Measurements from ENCODE around the gene AGPAT4. TPM values are rescaled to one million over a fixed set of nuclear protein-coding genes. Genes with fewer than 3 reads are reported as not detected.

Gene AGPAT4
- total and polyA plus RNA-seq, 2 of the 13 experiments (the other 11 are each of a cell fraction or from before 2014, with no cell fraction given), result 0.07 to 0.13 TPM

DNA sequence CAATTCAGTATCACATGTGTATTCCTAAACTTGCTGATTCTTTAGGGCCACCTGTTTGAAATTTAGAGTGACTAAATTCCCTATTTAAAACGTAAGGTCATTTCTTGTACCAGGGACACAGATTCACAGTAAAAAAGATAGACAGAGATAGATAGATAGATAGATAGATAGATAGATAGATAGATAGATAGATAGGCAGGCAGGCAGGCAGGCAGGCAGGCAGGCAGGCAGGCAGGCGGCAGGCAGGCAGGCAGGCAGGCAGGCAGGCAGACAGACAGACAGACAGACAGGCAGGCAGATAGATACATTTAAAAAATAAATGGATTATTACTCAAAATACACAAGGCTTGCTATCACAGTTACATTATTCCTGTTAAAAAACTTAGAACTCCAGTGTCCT, 54.2 kb downstream of the AGPAT4 start:
- intact Hi-C loops (cut with micrococcal nuclease; ENCODE audit: unreplicated experiment) (no loop called here), in situ Hi-C loops (cut with HindIII; ENCODE audit: extremely low pct_ligation_motif_present, low pct_unique_long_range_greater_than_20kb) (no loop called here)
- WGBS (ENCODE audit: low lambda C conversion rate), result 10% methylated on average over 2 of the region's 2 CpGs
- peaks cover 0 to 12% of the 10 kb centered on the region in 2 experiments; a peak in 1 of 5 replicates for H3K27me3 ChIP-seq (ENCODE audit: control insufficient read depth in 1 of 2, insufficient read depth in 2 of 2, low read length in 2 of 2)
- ChIA-PET CTCF (ENCODE audit: low intra/inter-chr PET ratio, low total read pairs) (no interaction called here), POLR2A (no interaction called here)
- H3K4me3 ChIP-seq (replicated peaks in 1 of 3; ENCODE audit: insufficient read depth in 1 of 3, low read depth in 2 of 3, low read length in 3 of 3), result no peak overlapping the region
- no peak overlapping the region for H2AFZ ChIP-seq (ENCODE audit: low read length)
- DNase-seq (ENCODE audit: low spot score), result no peak
- no peak overlapping the region for H3K27ac ChIP-seq (ENCODE audit: extremely low read length, insufficient read depth, low read length)
- peaks cover 6% of the 10 kb centered on the region; the same call in 1 of the 2 replicates for H3K9me3 ChIP-seq (ENCODE audit: low read length)
- H3K9ac ChIP-seq (ENCODE audit: insufficient read depth, low read depth, low read length), result no peak overlapping the region
- H3K36me3 ChIP-seq (replicated peaks in 1 of 2; ENCODE audit: control insufficient read depth in 1 of 2, insufficient read depth in 2 of 2, low read length in 2 of 2), result no peaks in the 10 kb centered on the region
- H3K4me2 ChIP-seq (ENCODE audit: low read depth, low read length), result no peak overlapping the region
- no peak for FAIRE-seq
- peaks cover 4% of the 10 kb centered on the region; the same call in 1 of the 2 replicates for H3K4me1 ChIP-seq (ENCODE audit: insufficient read depth, low read length)
- H3K79me2 ChIP-seq (ENCODE audit: insufficient read depth, low read length), result no peaks in the 10 kb centered on the region
- TF ChIP-seq ZFP41 (CRISPR knock-in tag; IDR thresholded peaks at IDR 0.05; ENCODE audit: borderline replicate concordance) (no peak), ZNF616 (CRISPR knock-in tag; IDR thresholded peaks at IDR 0.05; ENCODE audit: low read depth) (no peak), ZNF790 (CRISPR knock-in tag; IDR thresholded peaks at IDR 0.05; ENCODE audit: borderline replicate concordance) (no peak), ZNF530 (CRISPR knock-in tag; IDR thresholded peaks at IDR 0.05; ENCODE audit: low read depth) (no peak), DNMT3B (CRISPR knock-in tag; conservative IDR thresholded peaks at IDR 0.05) (no peak), SIX1 (CRISPR knock-in tag; IDR thresholded peaks at IDR 0.05; ENCODE audit: borderline replicate concordance) (no peak), JUNB (CRISPR knock-in tag; IDR thresholded peaks at IDR 0.05; ENCODE audit: borderline replicate concordance) (no peak), ZNF589 (CRISPR knock-in tag; conservative IDR thresholded peaks at IDR 0.05) (no peak), ISX (CRISPR knock-in tag; conservative IDR thresholded peaks at IDR 0.05) (no peak), ZNF230 (CRISPR knock-in tag; IDR thresholded peaks at IDR 0.05) (no peak)
- TF ChIP-seq, protein P1, sequence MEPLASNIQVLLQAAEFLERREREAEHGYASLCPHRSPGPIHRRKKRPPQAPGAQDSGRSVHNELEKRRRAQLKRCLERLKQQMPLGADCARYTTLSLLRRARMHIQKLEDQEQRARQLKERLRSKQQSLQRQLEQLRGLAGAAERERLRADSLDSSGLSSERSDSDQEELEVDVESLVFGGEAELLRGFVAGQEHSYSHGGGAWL (CRISPR knock-in tag; IDR thresholded peaks at IDR 0.05), result no peak
- TF ChIP-seq, protein P2, sequence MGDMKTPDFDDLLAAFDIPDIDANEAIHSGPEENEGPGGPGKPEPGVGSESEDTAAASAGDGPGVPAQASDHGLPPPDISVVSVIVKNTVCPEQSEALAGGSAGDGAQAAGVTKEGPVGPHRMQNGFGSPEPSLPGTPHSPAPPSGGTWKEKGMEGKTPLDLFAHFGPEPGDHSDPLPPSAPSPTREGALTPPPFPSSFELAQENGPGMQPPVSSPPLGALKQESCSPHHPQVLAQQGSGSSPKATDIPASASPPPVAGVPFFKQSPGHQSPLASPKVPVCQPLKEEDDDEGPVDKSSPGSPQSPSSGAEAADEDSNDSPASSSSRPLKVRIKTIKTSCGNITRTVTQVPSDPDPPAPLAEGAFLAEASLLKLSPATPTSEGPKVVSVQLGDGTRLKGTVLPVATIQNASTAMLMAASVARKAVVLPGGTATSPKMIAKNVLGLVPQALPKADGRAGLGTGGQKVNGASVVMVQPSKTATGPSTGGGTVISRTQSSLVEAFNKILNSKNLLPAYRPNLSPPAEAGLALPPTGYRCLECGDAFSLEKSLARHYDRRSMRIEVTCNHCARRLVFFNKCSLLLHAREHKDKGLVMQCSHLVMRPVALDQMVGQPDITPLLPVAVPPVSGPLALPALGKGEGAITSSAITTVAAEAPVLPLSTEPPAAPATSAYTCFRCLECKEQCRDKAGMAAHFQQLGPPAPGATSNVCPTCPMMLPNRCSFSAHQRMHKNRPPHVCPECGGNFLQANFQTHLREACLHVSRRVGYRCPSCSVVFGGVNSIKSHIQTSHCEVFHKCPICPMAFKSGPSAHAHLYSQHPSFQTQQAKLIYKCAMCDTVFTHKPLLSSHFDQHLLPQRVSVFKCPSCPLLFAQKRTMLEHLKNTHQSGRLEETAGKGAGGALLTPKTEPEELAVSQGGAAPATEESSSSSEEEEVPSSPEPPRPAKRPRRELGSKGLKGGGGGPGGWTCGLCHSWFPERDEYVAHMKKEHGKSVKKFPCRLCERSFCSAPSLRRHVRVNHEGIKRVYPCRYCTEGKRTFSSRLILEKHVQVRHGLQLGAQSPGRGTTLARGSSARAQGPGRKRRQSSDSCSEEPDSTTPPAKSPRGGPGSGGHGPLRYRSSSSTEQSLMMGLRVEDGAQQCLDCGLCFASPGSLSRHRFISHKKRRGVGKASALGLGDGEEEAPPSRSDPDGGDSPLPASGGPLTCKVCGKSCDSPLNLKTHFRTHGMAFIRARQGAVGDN (CRISPR knock-in tag; IDR thresholded peaks at IDR 0.05), result no peak
- TF ChIP-seq, protein P3, sequence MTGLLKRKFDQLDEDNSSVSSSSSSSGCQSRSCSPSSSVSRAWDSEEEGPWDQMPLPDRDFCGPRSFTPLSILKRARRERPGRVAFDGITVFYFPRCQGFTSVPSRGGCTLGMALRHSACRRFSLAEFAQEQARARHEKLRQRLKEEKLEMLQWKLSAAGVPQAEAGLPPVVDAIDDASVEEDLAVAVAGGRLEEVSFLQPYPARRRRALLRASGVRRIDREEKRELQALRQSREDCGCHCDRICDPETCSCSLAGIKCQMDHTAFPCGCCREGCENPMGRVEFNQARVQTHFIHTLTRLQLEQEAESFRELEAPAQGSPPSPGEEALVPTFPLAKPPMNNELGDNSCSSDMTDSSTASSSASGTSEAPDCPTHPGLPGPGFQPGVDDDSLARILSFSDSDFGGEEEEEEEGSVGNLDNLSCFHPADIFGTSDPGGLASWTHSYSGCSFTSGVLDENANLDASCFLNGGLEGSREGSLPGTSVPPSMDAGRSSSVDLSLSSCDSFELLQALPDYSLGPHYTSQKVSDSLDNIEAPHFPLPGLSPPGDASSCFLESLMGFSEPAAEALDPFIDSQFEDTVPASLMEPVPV (CRISPR knock-in tag; IDR thresholded peaks at IDR 0.05), result no peak
- TF ChIP-seq, protein P4, sequence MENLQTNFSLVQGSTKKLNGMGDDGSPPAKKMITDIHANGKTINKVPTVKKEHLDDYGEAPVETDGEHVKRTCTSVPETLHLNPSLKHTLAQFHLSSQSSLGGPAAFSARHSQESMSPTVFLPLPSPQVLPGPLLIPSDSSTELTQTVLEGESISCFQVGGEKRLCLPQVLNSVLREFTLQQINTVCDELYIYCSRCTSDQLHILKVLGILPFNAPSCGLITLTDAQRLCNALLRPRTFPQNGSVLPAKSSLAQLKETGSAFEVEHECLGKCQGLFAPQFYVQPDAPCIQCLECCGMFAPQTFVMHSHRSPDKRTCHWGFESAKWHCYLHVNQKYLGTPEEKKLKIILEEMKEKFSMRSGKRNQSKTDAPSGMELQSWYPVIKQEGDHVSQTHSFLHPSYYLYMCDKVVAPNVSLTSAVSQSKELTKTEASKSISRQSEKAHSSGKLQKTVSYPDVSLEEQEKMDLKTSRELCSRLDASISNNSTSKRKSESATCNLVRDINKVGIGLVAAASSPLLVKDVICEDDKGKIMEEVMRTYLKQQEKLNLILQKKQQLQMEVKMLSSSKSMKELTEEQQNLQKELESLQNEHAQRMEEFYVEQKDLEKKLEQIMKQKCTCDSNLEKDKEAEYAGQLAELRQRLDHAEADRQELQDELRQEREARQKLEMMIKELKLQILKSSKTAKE (CRISPR knock-in tag; IDR thresholded peaks at IDR 0.05; ENCODE audit: borderline replicate concordance), result no peak
- ATAC-seq, result no peak
- H4K20me1 ChIP-seq (ENCODE audit: insufficient read depth, low read length), result no peaks in the 10 kb centered on the region
- no TSS peak for BruUV-seq (replicated peaks)

Data from HepG2 (cell line).